ACC112 (cell line): ENCODE results near the gene FARS2.

Experiments
- H2AFZ ChIP-seq: fragments of 200-600 bp; sonication (generic); one replicate; pipeline ENCODE4 v1.6.0; 2017; ENCODE audit warnings: antibody characterized with exemption, low read length; ENCODE audit not compliant: unreplicated experiment
- H3K27ac ChIP-seq: fragments of 200-600 bp; sonication (generic); 2 replicates; pipeline ENCODE4 v1.5.1; 2014; ENCODE audit warnings: low read depth, mild to moderate bottlenecking, antibody characterized with exemption, low read length, moderate library complexity
- H3K27me3 ChIP-seq: fragments of 200-600 bp; sonication (generic); 2 replicates; pipeline ENCODE4 v1.6.1; 2014; ENCODE audit warnings: mild to moderate bottlenecking, antibody characterized with exemption, low read length, moderate library complexity, mixed read lengths; ENCODE audit not compliant: insufficient read depth
- H3K36me3 ChIP-seq: fragments of 200-600 bp; sonication (generic); 2 replicates; pipeline ENCODE4 v1.6.1; 2016; ENCODE audit warnings: mild to moderate bottlenecking, antibody characterized with exemption, low read length, moderate library complexity, mixed read lengths; ENCODE audit not compliant: insufficient read depth
- H3K4me1 ChIP-seq: fragments of 200-600 bp; sonication (generic); one replicate; pipeline ENCODE4 v1.6.1; 2016; ENCODE audit warnings: low read length, mixed read lengths; ENCODE audit not compliant: insufficient read depth, unreplicated experiment, control insufficient read depth
- H3K4me3 ChIP-seq: fragments of 200-600 bp; sonication (generic); 2 replicates; pipeline ENCODE4 v1.5.1; 2014; ENCODE audit warnings: mild to moderate bottlenecking, low read depth, low read length
- H3K79me2 ChIP-seq: fragments of 200-600 bp; sonication (generic); one replicate; pipeline ENCODE4 v1.6.0; 2016; ENCODE audit warnings: low read length; ENCODE audit not compliant: control insufficient read depth, unreplicated experiment, insufficient read depth

Gene FARS2

DNA sequence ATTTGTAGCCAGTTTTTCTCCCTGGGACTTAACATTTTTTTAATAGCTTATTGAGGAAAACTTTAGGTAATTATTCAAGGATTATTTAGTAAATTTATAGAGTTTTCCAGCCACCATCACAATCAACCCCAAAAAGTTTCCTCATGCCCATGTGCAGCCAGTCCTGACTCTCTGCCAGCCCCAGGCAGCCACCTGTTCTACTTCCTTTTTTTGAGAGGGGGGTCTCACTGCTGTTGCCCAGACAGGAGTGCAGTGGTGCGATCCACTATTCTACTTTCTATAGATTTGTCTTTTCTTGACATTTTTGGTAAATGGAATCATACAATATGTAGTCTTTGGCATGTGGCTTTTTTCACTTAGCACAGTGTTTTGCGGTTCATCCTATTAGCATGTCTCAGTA, 200.1 kb downstream of the FARS2 start:
- Histone ChIP-seq H3K4me1 (peaks cover 30% of the 10 kb centered on the region), H3K36me3 (no peaks in the 10 kb centered on the region), H3K27me3 (no peaks in the 10 kb centered on the region), H3K27ac (no peak overlapping the region), H3K4me3 (no peak overlapping the region), H2AFZ (no peak overlapping the region), H3K79me2 (no peaks in the 10 kb centered on the region)

DNA sequence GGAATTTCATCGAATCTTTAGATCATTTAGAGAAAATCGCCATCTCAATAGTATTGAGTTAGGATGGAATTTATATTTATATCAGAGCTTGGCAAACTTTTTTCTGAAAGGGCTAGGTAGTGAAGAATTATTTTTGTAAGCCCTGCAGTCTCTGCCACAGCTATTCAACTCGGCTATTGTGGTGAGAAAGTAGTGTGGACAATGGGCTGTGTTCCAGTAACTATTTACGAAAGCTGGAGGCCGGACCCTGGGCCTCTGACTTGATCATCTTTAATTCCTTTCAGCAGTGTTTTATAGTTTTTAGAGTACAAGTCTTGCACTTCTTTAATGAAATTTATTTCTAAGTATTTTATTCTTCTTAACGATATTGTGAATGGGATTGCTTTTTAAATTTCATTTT, 201.5 kb downstream of the FARS2 start:
- Histone ChIP-seq H2AFZ (no peak overlapping the region), H3K79me2 (no peaks in the 10 kb centered on the region), H3K36me3 (no peaks in the 10 kb centered on the region), H3K4me1 (peaks cover 22% of the 10 kb centered on the region), H3K27me3 (no peaks in the 10 kb centered on the region), H3K27ac (no peak overlapping the region), H3K4me3 (no peak overlapping the region)

DNA sequence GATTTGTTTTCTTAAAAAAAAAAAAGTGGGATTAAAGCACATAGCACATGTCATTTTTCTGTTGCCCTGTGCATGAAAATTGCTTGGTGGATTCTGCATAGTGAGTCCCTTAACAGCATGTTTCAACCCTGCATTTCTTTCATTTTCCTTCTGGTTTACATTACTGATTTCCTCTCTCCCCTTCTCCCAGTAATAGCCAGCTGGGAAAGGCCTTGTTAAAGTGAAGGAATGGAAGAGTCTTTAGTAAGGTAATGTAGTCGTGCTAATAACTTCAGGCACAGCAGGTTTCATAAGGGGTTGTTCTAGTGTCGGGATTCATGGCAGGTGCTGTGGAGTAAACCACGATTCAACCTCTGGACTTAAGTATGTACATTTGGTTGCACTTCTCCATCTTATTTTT, 202.4 kb downstream of the FARS2 start:
- Histone ChIP-seq H3K36me3 (no peaks in the 10 kb centered on the region), H3K27ac (no peak overlapping the region), H3K4me1 (peaks cover 14% of the 10 kb centered on the region), H2AFZ (no peak overlapping the region), H3K4me3 (no peak overlapping the region), H3K79me2 (no peaks in the 10 kb centered on the region), H3K27me3 (no peaks in the 10 kb centered on the region)

DNA sequence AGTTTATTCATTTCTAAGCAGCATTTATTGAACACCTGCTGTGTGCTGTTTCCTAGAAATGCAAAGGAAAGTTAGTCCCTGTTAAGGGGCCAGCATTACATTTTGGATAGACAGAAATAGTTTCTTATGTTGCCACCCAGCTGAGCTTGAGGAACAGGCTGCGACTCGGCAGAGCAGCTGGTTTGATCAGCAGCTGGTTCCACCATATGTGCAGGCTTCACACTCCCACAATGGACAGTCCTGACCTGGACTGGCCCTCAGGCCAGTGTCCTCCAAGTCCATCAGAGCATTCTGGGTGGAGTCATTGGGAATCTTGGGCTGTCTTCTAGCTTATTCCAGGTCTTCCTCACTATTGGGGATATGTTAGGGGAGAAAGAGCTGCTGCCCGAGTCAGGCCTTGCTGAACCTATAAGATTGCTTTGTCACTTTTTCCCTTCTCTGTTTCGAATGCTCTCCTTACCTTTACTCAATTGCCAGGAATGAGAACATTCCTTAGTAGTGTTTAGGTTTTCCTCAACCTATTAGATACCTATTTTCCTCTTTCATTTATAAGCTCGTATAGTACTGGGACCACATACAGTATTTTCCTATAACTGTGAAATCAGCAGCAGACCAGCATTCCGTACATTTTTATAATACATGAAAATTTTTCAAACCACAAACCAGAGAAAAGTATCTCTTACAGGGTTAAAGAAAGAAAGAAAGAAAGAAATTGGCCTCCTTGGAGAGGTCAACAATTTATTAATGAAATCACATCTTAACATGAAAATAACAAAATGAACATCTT, 203.0 kb downstream of the FARS2 start:
- Histone ChIP-seq H3K27me3 (no peaks in the 10 kb centered on the region), H2AFZ (no peak overlapping the region), H3K27ac (no peak overlapping the region), H3K36me3 (no peaks in the 10 kb centered on the region), H3K79me2 (no peaks in the 10 kb centered on the region), H3K4me1 (peaks cover 11% of the 10 kb centered on the region), H3K4me3 (no peak overlapping the region)

DNA sequence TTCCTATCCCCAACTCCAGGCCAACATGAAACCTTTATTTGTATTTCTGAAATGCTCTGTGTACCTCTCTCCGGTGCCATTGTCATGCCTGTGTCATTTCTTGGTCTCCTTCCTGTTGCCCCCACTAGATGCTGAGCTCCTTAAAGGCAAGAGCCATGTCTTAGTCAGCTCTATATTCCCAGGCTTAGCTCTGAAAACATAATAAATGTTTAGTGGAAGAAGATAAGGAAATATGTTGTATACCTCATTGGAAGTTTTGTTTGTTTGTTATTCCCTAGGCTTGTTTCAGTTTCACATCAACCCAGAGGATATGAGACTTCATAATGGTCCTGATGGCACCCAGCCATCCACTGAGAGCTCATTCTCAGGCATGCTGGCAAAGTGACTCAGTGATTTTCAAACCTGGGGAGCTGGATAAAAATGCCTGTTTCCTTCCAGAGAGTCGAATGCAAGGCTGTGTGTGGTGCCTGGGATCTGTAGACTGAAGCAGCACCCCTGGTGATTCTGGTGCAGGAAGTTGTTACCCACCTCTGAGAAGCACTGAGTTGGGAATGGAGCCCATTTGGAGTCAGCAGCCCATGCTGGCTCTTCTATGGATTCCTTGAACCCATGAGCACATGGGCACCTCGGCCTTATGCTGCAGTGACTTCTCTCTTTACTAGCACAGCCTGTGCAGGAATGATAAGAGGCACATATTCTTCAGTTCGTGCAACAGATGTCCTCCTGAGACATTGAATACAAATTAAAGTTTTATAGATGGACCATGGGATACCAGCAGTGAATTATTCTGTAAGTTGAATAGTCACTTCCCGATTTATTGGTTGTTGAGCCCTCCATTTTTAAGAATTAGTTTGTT, 205.2 kb downstream of the FARS2 start:
- Histone ChIP-seq H3K36me3 (no peaks in the 10 kb centered on the region), H3K27me3 (no peaks in the 10 kb centered on the region), H3K4me3 (no peak overlapping the region), H3K27ac (peak overlapping the region; percentile 24; the same call in 1 of the 2 replicates), H3K4me1 (peaks cover 15% of the 10 kb centered on the region), H2AFZ (peak overlapping the region; percentile 44), H3K79me2 (no peaks in the 10 kb centered on the region)

DNA sequence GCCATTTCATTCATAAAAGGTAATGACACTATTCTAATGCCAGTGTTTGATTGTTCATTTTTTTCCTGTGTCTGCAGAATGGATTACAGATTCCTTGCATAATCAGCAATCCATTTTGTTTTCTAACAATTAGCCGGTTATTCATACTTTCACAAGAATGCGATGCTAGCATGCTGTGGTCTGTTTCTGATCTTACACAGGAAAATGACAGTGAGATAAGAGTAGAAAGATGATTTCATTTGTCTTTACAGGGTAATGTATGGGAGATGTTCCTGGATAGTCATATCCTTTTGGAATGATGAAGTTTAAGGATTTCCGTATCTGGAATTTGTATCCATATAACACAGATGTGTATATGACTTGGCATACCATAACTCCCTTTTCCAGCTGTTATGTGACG, 207.3 kb downstream of the FARS2 start:
- H3K27me3 ChIP-seq, result no peaks in the 10 kb centered on the region
- no peak overlapping the region for H2AFZ ChIP-seq
- peaks cover 18% of the 10 kb centered on the region for H3K4me1 ChIP-seq
- H3K79me2 ChIP-seq, result no peaks in the 10 kb centered on the region
- H3K27ac ChIP-seq, result no peak overlapping the region
- no peak overlapping the region for H3K4me3 ChIP-seq
- H3K36me3 ChIP-seq, result no peaks in the 10 kb centered on the region

DNA sequence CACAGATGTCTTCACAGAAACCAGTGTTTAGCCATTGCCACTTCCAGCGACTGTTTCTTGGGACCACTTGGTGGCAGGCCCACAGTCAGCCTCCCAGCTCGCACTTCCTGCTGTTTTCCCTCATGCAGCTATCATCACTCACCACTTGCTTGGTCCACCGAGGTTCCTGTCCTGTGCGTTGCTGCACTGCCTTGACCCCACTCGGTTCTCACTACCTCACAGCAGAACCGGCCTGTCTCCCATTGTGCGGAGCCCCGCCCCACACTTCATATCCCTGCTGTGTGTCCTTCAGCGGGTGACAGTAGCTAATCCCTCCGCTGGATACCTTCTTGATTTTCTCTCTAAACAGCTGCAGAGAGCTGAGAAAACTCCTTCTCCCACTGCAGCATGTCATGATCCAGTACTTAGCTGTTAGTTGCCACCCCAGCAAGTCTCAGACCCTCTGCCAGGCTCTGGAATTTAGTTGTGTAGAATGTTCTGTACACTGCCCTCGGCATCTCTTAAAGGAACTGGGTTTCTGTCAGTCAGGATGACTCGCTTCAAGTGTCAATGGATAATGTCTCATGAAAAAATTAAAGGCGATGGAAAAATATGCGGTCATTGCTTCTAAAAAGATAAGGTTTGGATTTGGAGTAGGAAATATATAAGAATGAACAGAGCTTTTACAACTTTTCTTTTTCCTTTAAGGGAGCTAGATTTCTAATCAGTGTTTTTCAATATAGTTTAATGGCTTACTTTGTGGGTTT, 208.0 kb downstream of the FARS2 start:
- Histone ChIP-seq H3K79me2 (no peaks in the 10 kb centered on the region), H3K36me3 (no peaks in the 10 kb centered on the region), H3K4me3 (no peak overlapping the region), H3K27me3 (no peaks in the 10 kb centered on the region), H3K27ac (no peak overlapping the region), H3K4me1 (peaks cover 18% of the 10 kb centered on the region), H2AFZ (no peak overlapping the region)

DNA sequence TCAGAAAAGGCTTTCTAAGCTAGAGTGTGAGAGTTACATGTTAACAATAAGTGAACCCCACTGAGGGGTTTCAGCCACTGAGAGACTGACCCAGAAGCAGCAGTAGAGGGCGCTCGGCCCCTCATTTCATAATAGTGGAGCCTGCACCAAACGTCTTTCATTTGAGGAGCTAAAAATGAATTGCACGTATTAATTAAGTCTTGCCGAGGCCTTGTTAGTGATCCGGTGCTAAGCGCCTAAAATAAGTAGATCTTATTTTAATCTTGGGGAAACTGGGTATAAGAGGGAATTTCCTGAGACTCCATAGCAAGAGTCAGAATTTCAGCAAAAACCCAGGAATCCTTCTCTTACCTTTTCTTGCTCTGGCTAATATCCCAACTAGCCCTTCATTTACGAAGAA, 209.7 kb downstream of the FARS2 start:
- Histone ChIP-seq H3K27ac (no peak overlapping the region), H3K4me3 (peak overlapping the region; percentile 62; the same call in 1 of the 2 replicates), H2AFZ (peak overlapping the region; percentile 69), H3K27me3 (no peaks in the 10 kb centered on the region), H3K4me1 (peaks cover 16% of the 10 kb centered on the region), H3K79me2 (no peaks in the 10 kb centered on the region), H3K36me3 (no peaks in the 10 kb centered on the region)

DNA sequence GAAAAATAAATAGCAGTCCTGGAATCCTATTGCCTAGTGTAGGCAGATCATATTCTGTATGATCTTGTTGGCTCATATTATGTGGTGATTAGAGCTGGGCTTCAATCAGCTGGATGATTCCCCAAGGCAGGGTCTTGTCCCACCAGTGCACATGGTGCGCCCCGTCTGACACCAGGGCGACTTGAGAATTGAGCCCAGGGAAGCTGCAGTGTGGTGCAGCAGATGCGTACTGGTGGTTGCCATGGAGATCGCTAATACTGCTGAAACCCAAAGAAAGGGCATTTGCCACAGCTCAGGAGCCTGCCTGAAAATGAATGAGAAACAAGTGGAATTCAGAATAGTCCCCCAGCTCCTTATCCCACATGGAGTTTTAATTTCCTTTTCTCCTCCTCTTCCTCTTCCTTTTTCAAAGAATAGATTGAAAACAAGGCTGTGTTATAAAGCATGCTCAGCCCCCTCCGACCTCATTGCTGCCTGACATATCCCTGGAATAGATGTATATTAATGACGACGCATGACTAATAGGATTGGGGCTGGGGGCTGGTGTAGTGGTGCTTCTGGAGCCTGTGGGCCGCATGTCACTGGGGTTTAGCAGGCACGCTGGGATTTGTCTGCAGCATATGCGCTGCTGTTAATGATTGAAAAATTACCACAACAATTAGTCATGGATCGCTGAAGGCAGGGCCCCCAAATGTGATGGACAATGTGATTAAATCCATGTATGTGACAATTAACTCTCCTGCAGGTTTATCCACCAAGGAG, 210.5 kb downstream of the FARS2 start:
- Histone ChIP-seq H3K4me1 (peaks cover 8% of the 10 kb centered on the region), H3K4me3 (no peak overlapping the region), H3K79me2 (no peaks in the 10 kb centered on the region), H3K36me3 (no peaks in the 10 kb centered on the region), H3K27me3 (no peaks in the 10 kb centered on the region), H3K27ac (no peak overlapping the region), H2AFZ (no peak overlapping the region)

DNA sequence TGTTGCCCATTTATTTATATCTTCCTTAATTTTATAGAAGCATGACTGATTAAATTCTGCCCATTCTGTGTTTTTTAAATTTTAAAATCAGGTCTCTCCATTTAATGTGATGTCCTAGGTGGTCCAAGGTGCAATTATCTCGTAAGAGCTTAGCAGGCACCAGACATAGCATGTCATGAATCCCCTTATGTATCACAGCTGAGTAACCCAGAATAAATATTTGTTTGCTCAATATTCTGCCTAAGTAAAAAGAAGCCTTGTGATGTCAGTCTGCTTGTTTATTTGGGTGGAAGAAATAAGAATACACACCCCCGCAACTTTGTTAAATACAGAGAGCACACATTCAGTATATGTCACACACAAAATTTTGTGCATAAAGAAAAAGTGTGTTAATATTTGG, 211.3 kb downstream of the FARS2 start:
- H3K36me3 ChIP-seq, result no peaks in the 10 kb centered on the region
- H3K27ac ChIP-seq, result no peak overlapping the region
- H2AFZ ChIP-seq, result no peak overlapping the region
- H3K27me3 ChIP-seq, result no peaks in the 10 kb centered on the region
- H3K79me2 ChIP-seq, result no peaks in the 10 kb centered on the region
- H3K4me3 ChIP-seq, result no peak overlapping the region
- H3K4me1 ChIP-seq, result peaks cover 7% of the 10 kb centered on the region
